Measurements from ENCODE around the gene DOCK8. TPM values are rescaled to one million over a fixed set of nuclear protein-coding genes. Genes with fewer than 3 reads are reported as not detected.
"Not testable (repeated sequence)": the region's sequence is repeated elsewhere in the genome, so short reads cannot be mapped to it uniquely, and the experiment has no call there.

The DOCK8 gene
- 10 to 100 TPM; 80.6 to 83.4 (median 80.8) TPM for total RNA-seq

GRCh38 chr9:214648-215493 is at the start of gene DOCK8:
TSS of gene DOCK8 (plus strand) at chr9:214865. CDS start at chr9:214977, 112 bp downstream.
- H3K27me3 Mint-ChIP-seq (ENCODE audit: low read depth): no peaks in the 10 kb centered on the region
- no peaks in the 10 kb centered on the region for H3K9me3 Mint-ChIP-seq
- no peaks in the 10 kb centered on the region for H3K36me3 Mint-ChIP-seq (ENCODE audit: insufficient read depth)
- ATAC-seq: peak; percentile 87
- peak; percentile 49 for DNase-seq
- H3K4me1 Mint-ChIP-seq (ENCODE audit: low read depth): peaks cover 20% of the 10 kb centered on the region
- peak within 1 kb of the TSS; percentile 84 for H3K4me3 Mint-ChIP-seq

- not testable (repeated sequence) for H3K4me3 Mint-ChIP-seq
Observed at GRCh38 chr9:169757-170156, 44.9 kb upstream of the DOCK8 start.

GRCh38 chr9:178140-178825 is 36.4 kb upstream of the DOCK8 start:
- peak overlapping the region; percentile 87 for H3K4me3 Mint-ChIP-seq
- H3K4me1 Mint-ChIP-seq (ENCODE audit: low read depth); H3K9me3 Mint-ChIP-seq; ATAC-seq; H3K36me3 Mint-ChIP-seq (ENCODE audit: insufficient read depth); H3K27me3 Mint-ChIP-seq (ENCODE audit: low read depth): not testable (repeated sequence)
- peak; percentile 4 for DNase-seq

More at GRCh38 chr9:169757-170156, 44.9 kb upstream of the DOCK8 start:
- not testable (repeated sequence) for H3K9me3 Mint-ChIP-seq; DNase-seq; H3K4me1 Mint-ChIP-seq (ENCODE audit: low read depth); ATAC-seq; H3K27me3 Mint-ChIP-seq (ENCODE audit: low read depth); H3K36me3 Mint-ChIP-seq (ENCODE audit: insufficient read depth)

GRCh38 chr9:178970-179383 is 35.7 kb upstream of the DOCK8 start, which contains the start of gene ZNG1A:
TSS of gene ZNG1A (minus strand) at chr9:179056. CDS start at chr9:178969, 87 bp downstream.
- peak; percentile 79 for DNase-seq
- not testable (repeated sequence) for H3K27me3 Mint-ChIP-seq (ENCODE audit: low read depth); H3K36me3 Mint-ChIP-seq (ENCODE audit: insufficient read depth); H3K9me3 Mint-ChIP-seq; ATAC-seq; H3K4me1 Mint-ChIP-seq (ENCODE audit: low read depth)
- peak within 1 kb of the TSS; percentile 87 for H3K4me3 Mint-ChIP-seq

GRCh38 chr9:199601-200000 is 15.1 kb upstream of the DOCK8 start:
- H3K36me3 Mint-ChIP-seq (ENCODE audit: insufficient read depth); ATAC-seq; DNase-seq; H3K9me3 Mint-ChIP-seq; H3K4me3 Mint-ChIP-seq; H3K4me1 Mint-ChIP-seq (ENCODE audit: low read depth); H3K27me3 Mint-ChIP-seq (ENCODE audit: low read depth): not testable (repeated sequence)

GRCh38 chr9:206481-206880 is 8.2 kb upstream of the DOCK8 start:
- no peaks in the 10 kb centered on the region for H3K36me3 Mint-ChIP-seq (ENCODE audit: insufficient read depth)
- DNase-seq (no peak), ATAC-seq (no peak)
- H3K27me3 Mint-ChIP-seq (ENCODE audit: low read depth): no peaks in the 10 kb centered on the region
- no peaks in the 10 kb centered on the region for H3K4me1 Mint-ChIP-seq (ENCODE audit: low read depth)
- H3K4me3 Mint-ChIP-seq: no peak overlapping the region
- no peaks in the 10 kb centered on the region for H3K9me3 Mint-ChIP-seq

GRCh38 chr9:209143-209758 is 5.4 kb upstream of the DOCK8 start:
- Mint-ChIP-seq H3K4me1 (ENCODE audit: low read depth) (no peaks in the 10 kb centered on the region), H3K9me3 (no peaks in the 10 kb centered on the region), H3K4me3 (no peak overlapping the region), H3K27me3 (ENCODE audit: low read depth) (no peaks in the 10 kb centered on the region), H3K36me3 (ENCODE audit: insufficient read depth) (no peaks in the 10 kb centered on the region)
- ATAC-seq (no peak), DNase-seq (no peak)

GRCh38 chr9:211036-211435 is 3.6 kb upstream of the DOCK8 start:
- H3K4me1 Mint-ChIP-seq (ENCODE audit: low read depth): peaks cover 9% of the 10 kb centered on the region
- ATAC-seq (no peak), DNase-seq (no peak)
- H3K4me3 Mint-ChIP-seq: no peak overlapping the region
- no peaks in the 10 kb centered on the region for H3K9me3 Mint-ChIP-seq
- H3K36me3 Mint-ChIP-seq (ENCODE audit: insufficient read depth): no peaks in the 10 kb centered on the region
- no peaks in the 10 kb centered on the region for H3K27me3 Mint-ChIP-seq (ENCODE audit: low read depth)

- no peaks in the 10 kb centered on the region for H3K27me3 Mint-ChIP-seq (ENCODE audit: low read depth)
- no peak for DNase-seq
- H3K4me3 Mint-ChIP-seq: no peak overlapping the region
- no peak for ATAC-seq
- no peaks in the 10 kb centered on the region for H3K36me3 Mint-ChIP-seq (ENCODE audit: insufficient read depth)
- H3K9me3 Mint-ChIP-seq: no peaks in the 10 kb centered on the region
- peaks cover 11% of the 10 kb centered on the region for H3K4me1 Mint-ChIP-seq (ENCODE audit: low read depth)
Observed at GRCh38 chr9:211557-211956, 3.1 kb upstream of the DOCK8 start.

GRCh38 chr9:212297-212696 is 2.4 kb upstream of the DOCK8 start:
- Mint-ChIP-seq H3K9me3 (no peaks in the 10 kb centered on the region), H3K27me3 (ENCODE audit: low read depth) (no peaks in the 10 kb centered on the region)
- DNase-seq: no peak

GRCh38 chr9:213901-214300 is 764 bp upstream of the DOCK8 start:
- not testable (repeated sequence) for ATAC-seq; H3K36me3 Mint-ChIP-seq (ENCODE audit: insufficient read depth); H3K9me3 Mint-ChIP-seq; DNase-seq; H3K27me3 Mint-ChIP-seq (ENCODE audit: low read depth)
- peaks cover 20% of the 10 kb centered on the region for H3K4me1 Mint-ChIP-seq (ENCODE audit: low read depth)
- peak overlapping the region; percentile 84 for H3K4me3 Mint-ChIP-seq

More at GRCh38 chr9:212297-212696, 2.4 kb upstream of the DOCK8 start:
- Mint-ChIP-seq H3K4me3 (no peak overlapping the region), H3K4me1 (ENCODE audit: low read depth) (peaks cover 18% of the 10 kb centered on the region), H3K36me3 (ENCODE audit: insufficient read depth) (no peaks in the 10 kb centered on the region)
- ATAC-seq: no peak

- ATAC-seq (no peak), DNase-seq (no peak)
- H3K4me3 Mint-ChIP-seq: peak overlapping the region; percentile 84
- H3K9me3 Mint-ChIP-seq: no peaks in the 10 kb centered on the region
- no peaks in the 10 kb centered on the region for H3K36me3 Mint-ChIP-seq (ENCODE audit: insufficient read depth)
- H3K27me3 Mint-ChIP-seq (ENCODE audit: low read depth): no peaks in the 10 kb centered on the region
- H3K4me1 Mint-ChIP-seq (ENCODE audit: low read depth): peaks cover 20% of the 10 kb centered on the region
Observed at GRCh38 chr9:214351-214647, 366 bp upstream of the DOCK8 start.

- peak overlapping the region; percentile 84 for H3K4me3 Mint-ChIP-seq
- H3K9me3 Mint-ChIP-seq: no peaks in the 10 kb centered on the region
- no peaks in the 10 kb centered on the region for H3K27me3 Mint-ChIP-seq (ENCODE audit: low read depth)
- H3K4me1 Mint-ChIP-seq (ENCODE audit: low read depth): peaks cover 20% of the 10 kb centered on the region
- no peak for ATAC-seq
- H3K36me3 Mint-ChIP-seq (ENCODE audit: insufficient read depth): no peaks in the 10 kb centered on the region
- no peak for DNase-seq
Observed at GRCh38 chr9:215631-216155, 1.0 kb downstream of the DOCK8 start.

- Mint-ChIP-seq H3K4me1 (ENCODE audit: low read depth) (peaks cover 24% of the 10 kb centered on the region), H3K9me3 (no peaks in the 10 kb centered on the region), H3K36me3 (ENCODE audit: insufficient read depth) (no peaks in the 10 kb centered on the region), H3K4me3 (peak overlapping the region; percentile 27), H3K27me3 (ENCODE audit: low read depth) (no peaks in the 10 kb centered on the region)
- no peak for DNase-seq
- ATAC-seq: no peak
Observed at GRCh38 chr9:216866-217265, 2.2 kb downstream of the DOCK8 start.

Data from activated T-cell treated with anti-CD3 and anti-CD28 coated beads, Interleukin-2, amount 50 U/mL, for 4 hours (primary cell).